Measurements from ENCODE around the gene RTN4IP1.
"Not testable (repeated sequence)": the region's sequence is repeated elsewhere in the genome, so short reads cannot be mapped to it uniquely, and the experiment has no call there.

Gene RTN4IP1

DNA sequence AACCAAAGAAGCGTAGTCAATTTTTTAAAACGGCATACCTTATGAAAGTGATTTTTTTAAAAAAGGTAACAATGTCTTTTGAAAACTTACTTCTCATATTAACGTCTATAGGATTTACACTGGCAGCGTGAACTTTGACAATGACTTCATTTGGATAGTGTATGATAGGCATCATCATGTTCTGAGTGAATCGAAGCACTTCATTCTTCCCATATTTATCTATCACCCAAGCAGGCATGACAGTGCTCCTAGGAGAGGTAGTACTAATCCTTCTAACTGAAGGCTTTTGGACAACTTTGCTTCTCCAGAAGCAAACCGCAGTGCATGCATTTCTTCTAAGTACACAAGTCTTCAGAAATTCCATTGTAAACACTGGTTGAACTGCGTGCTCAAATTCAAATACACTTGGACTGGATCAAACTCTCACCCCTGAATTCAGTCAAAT, 618 bp downstream of the RTN4IP1 start:
- peak overlapping the region; percentile 89 for H3K4me3 ChIP-seq (ENCODE audit: low read depth, low read length)

DNA sequence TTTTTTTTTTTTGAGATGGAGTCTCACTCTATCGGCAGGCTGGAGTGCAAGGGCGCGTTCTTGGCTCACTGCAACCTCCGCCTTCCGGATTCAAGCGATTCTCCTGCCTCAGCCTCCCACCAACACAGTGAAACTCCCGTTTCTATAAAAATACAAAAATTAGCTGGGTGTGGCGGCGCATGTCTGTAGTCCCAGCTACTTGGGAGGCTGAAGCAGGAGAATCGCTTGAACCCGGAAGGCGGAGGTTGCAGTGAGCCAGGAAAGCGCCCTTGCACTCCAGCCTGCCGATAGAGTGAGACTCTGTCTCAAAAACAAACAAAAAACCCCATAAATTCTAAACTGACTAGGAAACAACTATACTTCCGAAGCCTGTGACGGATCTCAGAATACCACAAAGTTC, 1.5 kb downstream of the RTN4IP1 start:
- H3K4me3 ChIP-seq (ENCODE audit: low read depth, low read length), result not testable (repeated sequence)

- no peak overlapping the region for H3K4me3 ChIP-seq (ENCODE audit: low read depth, low read length)
Measured at GRCh38 chr6:106626485-106626884, 2.8 kb downstream of the RTN4IP1 start.

GRCh38 chr6:106623039-106623438, 6.3 kb downstream of the RTN4IP1 start:
- no peak overlapping the region for H3K4me3 ChIP-seq (ENCODE audit: low read depth, low read length)

GRCh38 chr6:106622412-106622811, 6.9 kb downstream of the RTN4IP1 start:
- no peak overlapping the region for H3K4me3 ChIP-seq (ENCODE audit: low read depth, low read length)

- H3K4me3 ChIP-seq (ENCODE audit: low read depth, low read length), result no peak overlapping the region
Measured at GRCh38 chr6:106620931-106621672, 8.2 kb downstream of the RTN4IP1 start.

- H3K4me3 ChIP-seq (ENCODE audit: low read depth, low read length), result no peak overlapping the region
Measured at GRCh38 chr6:106619223-106619622, 10.1 kb downstream of the RTN4IP1 start.

GRCh38 chr6:106618324-106618723, 11.0 kb downstream of the RTN4IP1 start:
- no peak overlapping the region for H3K4me3 ChIP-seq (ENCODE audit: low read depth, low read length)

GRCh38 chr6:106617857-106618256, 11.4 kb downstream of the RTN4IP1 start:
- H3K4me3 ChIP-seq (ENCODE audit: low read depth, low read length), result no peak overlapping the region

DNA sequence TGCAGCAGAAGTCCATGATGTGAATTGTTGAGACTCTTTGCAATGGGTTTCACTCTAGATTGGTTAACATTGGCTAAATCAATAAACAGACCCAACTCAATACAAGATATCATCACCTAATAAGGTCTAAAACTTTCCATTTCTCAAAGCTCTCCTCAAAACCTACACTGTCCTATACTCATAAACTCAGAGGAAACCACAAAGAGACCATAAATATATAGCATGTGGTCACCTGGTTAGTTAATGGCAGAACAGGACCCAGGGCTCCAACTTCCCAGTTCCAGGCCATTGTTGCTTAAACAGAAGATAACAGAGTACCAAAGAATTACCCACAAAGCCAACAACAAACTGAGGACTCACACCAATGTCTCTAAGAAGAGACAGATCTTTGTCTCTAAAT, 12.0 kb downstream of the RTN4IP1 start:
- no peak overlapping the region for H3K4me3 ChIP-seq (ENCODE audit: low read depth, low read length)

- H3K4me3 ChIP-seq (ENCODE audit: low read depth, low read length), result no peak overlapping the region
Measured at GRCh38 chr6:106614592-106615257, 14.6 kb downstream of the RTN4IP1 start.

DNA sequence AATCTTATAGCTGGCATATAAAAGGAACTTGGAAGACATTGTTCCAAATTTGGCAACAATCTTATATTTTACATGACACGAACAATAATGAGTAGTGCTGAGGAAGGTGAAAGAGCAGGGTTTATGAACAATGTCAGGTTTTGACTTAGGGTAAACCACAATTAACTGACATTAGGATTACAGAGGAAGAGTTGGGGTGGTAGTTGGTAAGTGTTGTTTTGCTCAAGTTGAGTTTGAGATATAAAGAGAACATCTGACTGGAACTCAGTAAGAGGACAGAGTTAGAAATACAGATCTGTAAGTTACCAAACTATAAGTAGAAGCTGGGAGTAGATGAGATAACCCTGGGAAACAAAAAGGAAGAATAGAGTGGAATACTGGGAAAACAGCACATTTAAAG, 15.1 kb downstream of the RTN4IP1 start:
- H3K4me3 ChIP-seq (ENCODE audit: low read depth, low read length), result no peak overlapping the region

DNA sequence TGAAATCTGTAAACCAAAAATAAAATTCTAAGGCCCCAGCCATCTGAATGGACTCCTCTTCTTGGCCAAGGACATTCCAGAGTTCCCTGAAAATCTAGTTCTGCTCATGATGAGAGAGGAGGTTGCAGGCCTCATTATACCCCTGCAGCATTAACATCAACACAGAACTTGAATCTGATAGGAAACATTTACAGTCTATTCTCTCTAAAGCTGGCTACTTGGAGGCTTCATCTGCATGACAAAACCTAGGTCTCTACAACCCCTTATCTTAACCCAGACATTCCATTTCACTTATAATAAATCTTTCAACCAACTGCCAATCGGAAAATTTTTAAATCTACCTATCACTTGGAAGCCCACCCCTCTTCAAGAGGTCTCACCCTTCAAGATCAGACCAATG, 15.7 kb downstream of the RTN4IP1 start:
- no peak overlapping the region for H3K4me3 ChIP-seq (ENCODE audit: low read depth, low read length)

GRCh38 chr6:106612671-106613416, 16.5 kb downstream of the RTN4IP1 start:
- H3K4me3 ChIP-seq (ENCODE audit: low read depth, low read length), result no peak overlapping the region

- no peak overlapping the region for H3K4me3 ChIP-seq (ENCODE audit: low read depth, low read length)
Measured at GRCh38 chr6:106611030-106611429, 18.3 kb downstream of the RTN4IP1 start.

DNA sequence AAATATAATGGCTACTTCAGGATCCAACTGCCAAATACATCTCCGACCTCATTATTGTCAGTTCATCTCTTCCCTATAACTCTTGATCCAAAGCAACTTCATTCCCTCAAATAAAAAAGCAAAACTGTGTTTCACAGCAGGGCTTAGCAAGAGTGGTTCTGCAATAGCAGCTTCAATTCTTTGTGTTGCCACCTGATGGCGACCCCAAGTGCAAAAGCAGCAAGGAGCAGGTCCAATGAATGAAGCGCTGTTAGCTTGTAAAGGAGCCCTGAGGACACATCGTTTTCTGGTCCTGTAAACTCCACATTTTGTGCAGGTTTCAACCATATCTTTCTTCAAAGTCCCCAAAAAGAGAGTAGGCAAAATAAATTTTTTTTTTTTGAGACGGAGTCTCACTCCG, 19.6 kb downstream of the RTN4IP1 start:
- no peak overlapping the region for H3K4me3 ChIP-seq (ENCODE audit: low read depth, low read length)

DNA sequence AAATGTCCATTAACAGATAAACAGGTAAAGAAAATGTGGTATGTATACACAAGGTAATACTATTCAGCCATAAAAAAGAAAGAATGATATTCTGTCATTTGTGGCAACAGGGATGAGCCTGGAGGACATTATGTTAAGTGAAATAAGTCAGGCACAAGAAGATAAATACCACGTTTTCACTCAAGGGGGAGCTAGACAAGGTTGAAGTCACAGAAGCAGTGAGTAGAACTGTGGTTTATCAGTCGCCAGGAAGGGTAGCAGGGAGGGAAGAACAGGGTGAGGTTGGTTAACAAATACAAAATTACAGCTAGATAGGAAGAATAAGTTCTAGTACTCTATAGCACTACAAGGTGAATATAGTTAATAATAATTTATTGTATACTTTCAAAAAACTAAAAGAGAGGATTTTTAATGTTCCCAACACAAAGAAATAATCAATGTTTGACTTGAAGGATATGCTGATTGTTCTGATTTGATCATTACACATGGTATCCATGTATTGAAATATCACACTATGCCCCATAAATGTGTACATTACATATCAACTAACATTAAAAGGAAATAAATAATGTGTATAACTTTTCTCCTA, 21.1 kb downstream of the RTN4IP1 start:
- no peak overlapping the region for H3K4me3 ChIP-seq (ENCODE audit: low read depth, low read length)

DNA sequence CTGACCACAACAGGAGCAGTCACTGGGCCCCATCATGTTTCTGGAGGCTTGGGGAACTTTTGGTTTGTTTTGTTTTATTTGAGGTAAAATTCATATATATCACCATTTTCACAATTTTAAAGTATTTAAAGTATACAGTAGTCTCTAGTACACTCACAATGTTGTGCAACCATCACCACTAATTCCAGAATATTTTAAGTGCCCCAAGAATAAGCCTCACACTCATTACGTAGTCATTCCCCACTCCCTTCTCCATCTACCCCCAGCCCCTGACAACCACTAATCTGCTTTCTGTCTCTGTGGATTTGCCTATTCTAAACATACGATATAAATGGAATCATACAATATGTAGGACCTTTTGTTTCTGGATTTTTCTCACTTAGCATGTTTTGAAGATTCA, 29.0 kb downstream of the RTN4IP1 start:
- H3K4me3 ChIP-seq (ENCODE audit: low read depth, low read length), result no peak overlapping the region

- no peak overlapping the region for H3K4me3 ChIP-seq (ENCODE audit: low read depth, low read length)
Measured at GRCh38 chr6:106599440-106599839, 29.9 kb downstream of the RTN4IP1 start.

DNA sequence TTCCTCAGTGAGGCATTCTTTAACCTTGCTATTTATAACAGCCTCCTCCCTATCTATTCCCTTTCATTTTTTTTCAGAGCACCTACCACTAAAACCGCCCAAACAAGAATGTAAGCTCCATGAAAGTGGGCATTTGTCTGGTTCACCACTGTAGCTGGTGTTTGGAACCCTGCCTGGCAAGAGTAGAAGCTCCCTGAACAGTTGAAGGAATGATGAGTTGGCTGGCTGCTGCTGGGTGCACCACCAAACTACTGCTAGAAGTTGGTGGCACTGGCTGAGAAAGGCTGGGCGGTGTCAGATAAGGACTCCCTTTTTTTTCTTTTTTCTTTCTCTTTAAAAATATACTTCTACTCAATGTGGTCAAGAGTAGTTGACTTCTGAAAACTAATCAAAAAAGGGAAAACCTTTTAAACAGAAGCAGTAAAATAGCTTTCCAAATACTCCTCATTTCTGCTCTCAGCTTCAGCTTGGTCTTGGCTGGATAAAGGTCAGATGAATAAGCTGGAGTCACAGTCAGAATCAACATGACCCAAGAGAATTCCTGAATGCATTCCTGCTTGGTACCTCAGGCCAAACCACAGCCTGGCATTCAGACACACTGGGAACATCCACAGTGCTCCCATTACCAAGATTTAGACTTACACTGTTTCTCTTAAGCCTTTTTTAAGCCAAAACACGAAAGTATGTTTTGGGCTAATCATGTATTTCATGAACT, 38.0 kb downstream of the RTN4IP1 start:
- H3K4me3 ChIP-seq (ENCODE audit: low read depth, low read length), result no peak overlapping the region

GRCh38 chr6:106588937-106589336, 40.4 kb downstream of the RTN4IP1 start:
- H3K4me3 ChIP-seq (ENCODE audit: low read depth, low read length), result not testable (repeated sequence)

Measured in iPS-11a (cell line).